GM12878 (cell line): Measurements from ENCODE around the gene UBE2Q2. TPM values are rescaled to one million over a fixed set of nuclear protein-coding genes. Genes with fewer than 3 reads are reported as not detected.

Experiments used
- ATAC-seq: fragments of 200-7000 bp; cut with Tn5 transposase; 3 replicates; pipeline ENCODE4 v1.9.1; 2020; ENCODE audit warnings: mild to moderate bottlenecking, moderate library complexity
- BruUV-seq: library from RNA; stranded (reverse); fragments of 400-500 nt; replicated peaks from 2 replicates; lab custom pipeline; 2021; lab: Mats Ljungman, UMichigan
- CTCF ChIA-PET: fragments of 300-600 bp; sonication (Branson Sonifier 250); formaldehyde crosslinking; extraction: SDS; loops from one replicate; lab custom pipeline; 2021; ENCODE audit warnings: inconsistent platforms; lab: Yijun Ruan, JAX
- POLR2A ChIA-PET: fragments of 350-600 bp; formaldehyde crosslinking; extraction: SDS; loops from one replicate; lab custom pipeline; 2021; ENCODE audit warnings: inconsistent platforms; lab: Charles Lee
- RAD21 ChIA-PET: fragments of 300-600 bp; sonication (Branson Sonifier 250); formaldehyde crosslinking; loops from one replicate; lab custom pipeline; 2023; ENCODE audit warnings: antibody characterized with exemption; ENCODE audit not compliant: unreplicated experiment; lab: Charles Lee
- SMC1A ChIA-PET: fragments of 300-600 bp; sonication (Branson Sonifier 250); formaldehyde crosslinking; loops from one replicate; lab custom pipeline; 2023; ENCODE audit not compliant: unreplicated experiment, uncharacterized antibody; lab: Charles Lee
- DNase-seq: peaks from one replicate; pipeline ENCODE4 v3.0.0-alpha.2; 2011; ENCODE audit warnings: low read depth, low spot score
- FAIRE-seq: peaks from 3 replicates; lab custom pipeline; 2011; peaks lifted over from hg19 to GRCh38; lab: Jason Lieb, UNC
- H2AFZ ChIP-seq: 2 replicates; pipeline ENCODE4 v1.6.0; 2011; ENCODE audit warnings: low read depth, low read length, control low read depth; ENCODE audit not compliant: control insufficient read depth
- H3K27ac ChIP-seq: 2 replicates; pipeline ENCODE4 v1.5.1; 2011; ENCODE audit warnings: control low read depth; ENCODE audit not compliant: control insufficient read depth, insufficient read depth
- H3K27me3 ChIP-seq, 2 experiments: replicated peaks in 1 of 2; 2 replicates each; pipeline versions ENCODE4 v1.6.0 to v1.6.1; 2011; ENCODE audit warnings: low read length in 1 of 2; ENCODE audit not compliant: control insufficient read depth in 2 of 2, insufficient read depth in 2 of 2
- H3K36me3 ChIP-seq, 2 experiments: 2 replicates each; pipeline ENCODE4 v1.5.1; 2011; ENCODE audit warnings: low read length in 1 of 2; ENCODE audit not compliant: control insufficient read depth in 2 of 2, insufficient read depth in 2 of 2
- H3K4me1 ChIP-seq: 2 replicates; pipeline ENCODE4 v1.6.1; 2011; ENCODE audit warnings: mild to moderate bottlenecking, low read length, moderate library complexity, mixed read lengths; ENCODE audit not compliant: control insufficient read depth, insufficient read depth
- H3K4me2 ChIP-seq: 2 replicates; pipeline ENCODE4 v1.6.0; 2011; ENCODE audit warnings: control low read depth; ENCODE audit not compliant: control insufficient read depth, insufficient read depth
- H3K4me3 ChIP-seq: fragments of 200-600 bp; sonication (generic); 2 replicates; pipeline ENCODE4 v1.5.1; 2016
- H3K79me2 ChIP-seq: 2 replicates; pipeline ENCODE4 v1.6.0; 2011; ENCODE audit warnings: low read length; ENCODE audit not compliant: control insufficient read depth, insufficient read depth
- H3K9ac ChIP-seq: 2 replicates; pipeline ENCODE4 v1.8.0; 2011; ENCODE audit warnings: low read length, control low read depth, mixed read lengths; ENCODE audit not compliant: control insufficient read depth, insufficient read depth
- H3K9me3 ChIP-seq: replicated peaks from 3 replicates; pipeline ENCODE4 v1.5.1; 2011; ENCODE audit warnings: mild to moderate bottlenecking, low read length; ENCODE audit not compliant: control insufficient read depth, insufficient read depth
- H4K20me1 ChIP-seq: 2 replicates; pipeline ENCODE4 v1.6.0; 2011; ENCODE audit not compliant: control insufficient read depth, insufficient read depth
- EGR1 ChIP-seq, 2 experiments: IDR thresholded peaks; 1 replicate in 1 of 2; 2 replicates in 1 of 2; pipeline ENCODE4 v1.6.1; 2011 to 2012; ENCODE audit warnings: low read depth in 2 of 2, low read length in 2 of 2, borderline replicate concordance in 1 of 2, mild to moderate bottlenecking in 1 of 2, moderate library complexity in 1 of 2
- GABPA ChIP-seq: IDR thresholded peaks from 2 replicates; pipeline ENCODE4 v1.6.1; 2014; ENCODE audit warnings: antibody characterized with exemption, low read depth, mild to moderate bottlenecking, inconsistent platforms
- MXI1 ChIP-seq: fragments of 150-350 bp; IDR thresholded peaks from 2 replicates; pipeline ENCODE4 v1.6.1; 2011; ENCODE audit warnings: low read depth, mild to moderate bottlenecking, inconsistent platforms, low read length, improper control_type of control experiment
- PAX8 ChIP-seq: fragments of 450-650 bp; IDR thresholded peaks from 2 replicates; pipeline ENCODE4 v1.6.1; 2017; ENCODE audit warnings: mild to moderate bottlenecking, moderate library complexity
- SPI1 ChIP-seq: IDR thresholded peaks from 2 replicates; pipeline ENCODE4 v1.6.1; 2011; ENCODE audit warnings: low read depth, mild to moderate bottlenecking, low read length, moderate library complexity, borderline replicate concordance; ENCODE audit not compliant: insufficient read depth
- SREBF1 ChIP-seq: IDR thresholded peaks from 2 replicates; pipeline ENCODE4 v1.6.1; 2012; ENCODE audit warnings: mild to moderate bottlenecking, low read length
- SRF ChIP-seq, 2 experiments: IDR thresholded peaks; 2 replicates each; pipeline ENCODE4 v1.6.1; 2011; ENCODE audit warnings: low read depth in 2 of 2, low read length in 2 of 2, mild to moderate bottlenecking in 1 of 2, moderate library complexity in 1 of 2
- SUPT20H ChIP-seq: IDR thresholded peaks from 2 replicates; pipeline ENCODE4 v1.6.1; 2011; ENCODE audit warnings: low read depth, mild to moderate bottlenecking, low read length, moderate library complexity, borderline replicate concordance; ENCODE audit not compliant: control insufficient read depth
- USF1 ChIP-seq: IDR thresholded peaks from 2 replicates; pipeline ENCODE4 v1.6.1; 2011; ENCODE audit warnings: borderline replicate concordance, low read depth, mild to moderate bottlenecking, moderate library complexity, mixed read lengths, low read length; ENCODE audit not compliant: insufficient read depth; ENCODE audit errors: extremely low read length
- WGBS: methylation state at CpG from one replicate; pipeline ENCODE4 v1.1.6; 2016; ENCODE audit warnings: low lambda C conversion rate; ENCODE audit not compliant: insufficient replicate concordance, insufficient coverage; ENCODE audit errors: missing lambda C conversion rate; 5-methylcytosine and 5-hydroxymethylcytosine counted together
- in situ Hi-C: fragments of 300-500 bp; cut with MboI; formaldehyde crosslinking; loops from 9 replicates; pipeline ENCODE4 v1.14.3; 2018; ENCODE audit warnings: mixed read lengths
- intact Hi-C: fragments of 100-400 bp; cut with micrococcal nuclease; formaldehyde crosslinking; loops from one replicate; pipeline ENCODE4 v1.14.2; 2022; ENCODE audit not compliant: unreplicated experiment
- polyA plus RNA-seq, 11 experiments: library from polyadenylated mRNA; depleted of rRNA in 4 of 11; unstranded in 6 of 11; stranded (reverse) in 5 of 11; fragments of >200 nt; fragmentation: Nextera tagmentation in 4 of 11; fragmentation: Illumina TruSeq in 1 of 11; extraction: Ambion mirVana in 4 of 11; extraction: Trizol in 1 of 11; gene quantifications; 1 replicate in 1 of 11; 2 replicates in 10 of 11; pipeline versions ENCODE4 v1.2.1 to v1.2.3, GENCODE V29; 2011 to 2016; ENCODE audit warnings: inconsistent platforms in 2 of 11, missing spikeins in 2 of 11, low read depth in 1 of 11
- total RNA-seq, 4 experiments: library from RNA; depleted of rRNA in 3 of 4; stranded (reverse); fragments of >200 nt in 3 of 4; fragmentation: Illumina TruSeq in 1 of 4; extraction: Trizol in 1 of 4; gene quantifications; 2 replicates each; pipeline versions ENCODE4 v1.2.1 to v1.2.3, GENCODE V29; 2013 to 2021
- TF ChIP-seq, protein P1 (sequence below): fragments of 450-650 bp; IDR thresholded peaks from 2 replicates; pipeline ENCODE4 v1.6.1; 2014; ENCODE audit warnings: mild to moderate bottlenecking
- TF ChIP-seq, protein P2 (sequence below): IDR thresholded peaks from 2 replicates; pipeline ENCODE4 v1.6.1; 2012; ENCODE audit warnings: low read depth, low read length, improper control_type of control experiment
- TF ChIP-seq, protein P3 (sequence below): fragments of 450-650 bp; conservative IDR thresholded peaks from 2 replicates; pipeline ENCODE4 v1.6.1; 2017; ENCODE audit warnings: mild to moderate bottlenecking, moderate library complexity

UBE2Q2 gene
- total and polyA plus RNA-seq, 10 of the 15 experiments (the other 5 are each of a cell fraction or from before 2014, with no cell fraction given) = 11.1 to 31.9 (median 21.6) TPM

- H3K27ac ChIP-seq = no peak overlapping the region
- ATAC-seq (no peak), FAIRE-seq (no peak), DNase-seq (no peak)
- no peaks in the 10 kb centered on the region for H4K20me1 ChIP-seq
- no peaks in the 10 kb centered on the region for H3K4me1 ChIP-seq
- no peak overlapping the region for H2AFZ ChIP-seq
- SMC1A ChIA-PET = interaction anchor here (1.2 to 4.5 kb wide), 2 partner anchors 112 to 328 kb away, joined by 3 to 44 read pairs; no protein-coding TSS in a partner anchor
- no TSS peak for BruUV-seq
- POLR2A ChIA-PET = no interaction called here
- no peaks in the 10 kb centered on the region for H3K9me3 ChIP-seq
- intact Hi-C loops = loop anchor here (2.0 to 5.0 kb wide), 2 partner anchors 116 to 327 kb away; no protein-coding TSS in a partner anchor
- H3K4me2 ChIP-seq = no peak overlapping the region
- no peak for TF ChIP-seq SPI1
- no peak for TF ChIP-seq SREBF1
- TF ChIP-seq, protein P1, sequence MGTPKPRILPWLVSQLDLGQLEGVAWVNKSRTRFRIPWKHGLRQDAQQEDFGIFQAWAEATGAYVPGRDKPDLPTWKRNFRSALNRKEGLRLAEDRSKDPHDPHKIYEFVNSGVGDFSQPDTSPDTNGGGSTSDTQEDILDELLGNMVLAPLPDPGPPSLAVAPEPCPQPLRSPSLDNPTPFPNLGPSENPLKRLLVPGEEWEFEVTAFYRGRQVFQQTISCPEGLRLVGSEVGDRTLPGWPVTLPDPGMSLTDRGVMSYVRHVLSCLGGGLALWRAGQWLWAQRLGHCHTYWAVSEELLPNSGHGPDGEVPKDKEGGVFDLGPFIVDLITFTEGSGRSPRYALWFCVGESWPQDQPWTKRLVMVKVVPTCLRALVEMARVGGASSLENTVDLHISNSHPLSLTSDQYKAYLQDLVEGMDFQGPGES = no peak
- TF ChIP-seq USF1 = no peak
- no peak for TF ChIP-seq PAX8
- no peak for TF ChIP-seq SRF (IDR thresholded peaks at IDR 0.05; ENCODE audit: low read depth in 2 of 2, low read length in 2 of 2)
- TF ChIP-seq SUPT20H = no peak
- no peak for TF ChIP-seq EGR1 (IDR thresholded peaks at IDR 0.05; ENCODE audit: borderline replicate concordance in 1 of 2, low read depth in 2 of 2, low read length in 2 of 2)
- TF ChIP-seq GABPA = no peak
- TF ChIP-seq MXI1 = no peak
- TF ChIP-seq, protein P2, sequence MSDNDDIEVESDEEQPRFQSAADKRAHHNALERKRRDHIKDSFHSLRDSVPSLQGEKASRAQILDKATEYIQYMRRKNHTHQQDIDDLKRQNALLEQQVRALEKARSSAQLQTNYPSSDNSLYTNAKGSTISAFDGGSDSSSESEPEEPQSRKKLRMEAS = no peak
- TF ChIP-seq, protein P3, sequence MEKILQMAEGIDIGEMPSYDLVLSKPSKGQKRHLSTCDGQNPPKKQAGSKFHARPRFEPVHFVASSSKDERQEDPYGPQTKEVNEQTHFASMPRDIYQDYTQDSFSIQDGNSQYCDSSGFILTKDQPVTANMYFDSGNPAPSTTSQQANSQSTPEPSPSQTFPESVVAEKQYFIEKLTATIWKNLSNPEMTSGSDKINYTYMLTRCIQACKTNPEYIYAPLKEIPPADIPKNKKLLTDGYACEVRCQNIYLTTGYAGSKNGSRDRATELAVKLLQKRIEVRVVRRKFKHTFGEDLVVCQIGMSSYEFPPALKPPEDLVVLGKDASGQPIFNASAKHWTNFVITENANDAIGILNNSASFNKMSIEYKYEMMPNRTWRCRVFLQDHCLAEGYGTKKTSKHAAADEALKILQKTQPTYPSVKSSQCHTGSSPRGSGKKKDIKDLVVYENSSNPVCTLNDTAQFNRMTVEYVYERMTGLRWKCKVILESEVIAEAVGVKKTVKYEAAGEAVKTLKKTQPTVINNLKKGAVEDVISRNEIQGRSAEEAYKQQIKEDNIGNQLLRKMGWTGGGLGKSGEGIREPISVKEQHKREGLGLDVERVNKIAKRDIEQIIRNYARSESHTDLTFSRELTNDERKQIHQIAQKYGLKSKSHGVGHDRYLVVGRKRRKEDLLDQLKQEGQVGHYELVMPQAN = no peak
- in situ Hi-C loops = loop anchor here (5.0 kb wide), 1 partner anchor 331 kb away; no protein-coding TSS in a partner anchor
- H3K27me3 ChIP-seq = no peaks in the 10 kb centered on the region; a peak in 1 of 4 replicates
- RAD21 ChIA-PET = interaction anchor here (0.8 kb wide), 1 partner anchor 327 kb away, joined by 4 read pairs; no protein-coding TSS in a partner anchor
- CTCF ChIA-PET = interaction anchor here (1.0 to 4.3 kb wide), 6 partner anchors 11 to 328 kb away, joined by 3 to 74 read pairs (median 18); no protein-coding TSS in a partner anchor
- no peaks in the 10 kb centered on the region for H3K79me2 ChIP-seq
- 38% methylated on average over 3 of the region's 3 CpGs for WGBS
- no peaks in the 10 kb centered on the region for H3K36me3 ChIP-seq
- H3K4me3 ChIP-seq = no peak overlapping the region
- H3K9ac ChIP-seq = no peak overlapping the region
Observed at GRCh38 chr15:75811626-75812025, 31.6 kb upstream of the UBE2Q2 start.
